PC-9 (cell line): ENCODE data around the gene OR11H12.
"Not testable (repeated sequence)": the region's sequence is repeated elsewhere in the genome, so short reads cannot be mapped to it uniquely, and the experiment has no call there.

Experiments used
- CTCF ChIP-seq: fragments of 200-600 bp; sonication (generic); conservative IDR thresholded peaks from 2 replicates; pipeline ENCODE4 v1.6.1; 2017; ENCODE audit warnings: mixed run types, antibody characterized with exemption, mild to moderate bottlenecking, moderate library complexity
- EZH2 ChIP-seq: fragments of 200-600 bp; sonication (generic); IDR thresholded peaks from 2 replicates; pipeline ENCODE4 v1.8.0; 2017; ENCODE audit warnings: antibody characterized with exemption, low read depth

GRCh38 chr14:18638785-18639184 lies 37.9 kb downstream of the OR11H12 start:
- not testable (repeated sequence) for TF ChIP-seq CTCF, EZH2
